Bronchial smooth muscle cell (primary cell): Measurements from ENCODE around the gene PGM3. TPM values are rescaled to one million over a fixed set of nuclear protein-coding genes. Genes with fewer than 3 reads are reported as not detected.

ENCODE experiments used
- total RNA-seq: library from RNA; depleted of rRNA; stranded (reverse); fragments of >200 nt; gene quantifications from 2 replicates; pipeline ENCODE4 v1.2.1, GENCODE V29; 2014

The PGM3 gene
- 84.5 and 91.1 TPM in 2 replicates for total RNA-seq

DNA sequence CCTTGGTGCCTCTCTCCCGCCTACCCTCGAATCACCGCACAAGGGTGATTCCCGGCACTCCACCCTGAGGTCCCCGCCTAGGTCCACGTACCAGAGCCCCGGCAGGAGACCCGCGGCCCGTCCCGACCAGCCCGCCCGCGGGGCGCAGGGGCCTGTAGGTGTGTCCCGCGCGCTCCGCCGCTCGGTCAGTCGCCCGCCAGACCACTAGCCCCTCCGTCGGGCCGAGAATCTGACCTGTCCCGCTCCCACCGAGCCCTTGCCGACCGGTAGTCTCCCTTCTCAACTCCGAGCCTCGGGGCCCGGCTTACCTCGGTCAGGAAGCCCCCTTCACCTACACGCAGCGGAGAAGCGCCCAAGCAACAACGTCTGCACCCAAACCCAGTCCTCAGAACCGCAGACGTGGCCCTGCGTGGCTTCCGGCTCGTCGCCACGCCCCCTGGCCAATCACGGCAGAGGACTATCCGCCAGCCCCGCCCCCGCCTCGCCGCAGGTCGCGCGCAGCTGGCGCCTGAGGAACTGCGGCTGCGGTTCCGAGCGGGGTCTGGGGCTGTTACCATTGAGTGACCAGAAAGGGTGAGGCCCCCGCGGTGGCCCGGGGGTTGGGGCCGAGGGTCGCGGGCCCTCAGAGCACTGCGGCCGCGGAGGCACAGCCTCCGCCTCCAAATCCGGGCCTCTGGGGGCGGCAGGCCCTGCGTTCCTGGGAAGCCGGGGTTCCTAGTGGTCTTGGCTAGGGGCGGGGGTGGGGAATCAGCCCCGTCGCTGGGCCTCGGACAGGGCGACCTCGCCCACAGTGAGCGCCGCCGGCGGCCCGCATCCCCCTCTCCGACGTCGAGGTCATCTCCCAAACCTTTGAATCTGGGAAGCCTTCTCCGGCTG lies at the start of gene PGM3, which contains the start of gene RWDD2A:
TSS of gene PGM3 (minus strand) at position 395 of the 876 bp plus-strand sequence. CDS start 2,253 bp downstream, outside the sequence.
TSS of gene RWDD2A (plus strand) at position 487 of the 876 bp plus-strand sequence. CDS start 1,095 bp downstream, outside the sequence.

Other genes with a start within 250 kb of the PGM3 start
- 3.6 and 4.4 TPM in 2 replicates for gene UBE3D, start 127.4 kb downstream of the PGM3 start, total RNA-seq
- gene DOP1A, start 125.6 kb downstream of the PGM3 start, total RNA-seq = 18.3 and 22.8 TPM in 2 replicates
- 3.0 and 3.8 TPM in 2 replicates for gene RWDD2A, start 92 bp upstream of the PGM3 start, total RNA-seq
- 9.1 and 15.1 TPM in 2 replicates for gene ME1, start 237.8 kb upstream of the PGM3 start, total RNA-seq